Measurements from ENCODE around the gene RWDD1.

DNA sequence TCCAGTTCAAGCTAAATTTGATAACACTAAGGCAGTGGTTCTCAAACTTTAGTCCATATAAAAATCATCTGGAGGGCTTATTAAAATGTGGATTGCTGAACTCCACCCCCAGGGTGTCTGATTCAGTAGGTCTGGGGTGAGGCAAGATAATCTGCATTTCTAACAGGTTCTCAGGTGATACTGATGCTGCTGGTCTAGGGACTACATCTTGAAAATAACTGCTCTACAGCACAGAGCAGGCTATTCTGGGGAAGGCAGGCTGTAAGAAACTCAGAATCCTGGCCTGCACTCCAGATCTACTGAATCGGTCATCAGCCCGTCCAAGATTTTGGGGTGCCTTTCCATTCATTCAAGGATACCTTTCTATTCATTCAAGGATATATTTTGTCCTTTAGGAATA is 48.4 kb upstream of the RWDD1 start:
- TF ChIP-seq CTCF (IDR thresholded peaks at IDR 0.05) (no peak), POLR2A (IDR thresholded peaks at IDR 0.05) (no peak)
